ENCODE data around the gene PAF1.
A peak's percentile ranks its signal among the peaks of the same experiment; 100 is the strongest.

Gene PAF1

GRCh38 chr19:39350156-39350555 lies 40.8 kb downstream of the PAF1 start:
- TF ChIP-seq CTCF (IDR thresholded peaks at IDR 0.05), result no peak
- Histone ChIP-seq H3K4me3 (no peak overlapping the region), H3K27ac (no peak overlapping the region)
- DNase-seq (ENCODE audit: low spot score), result no peak

GRCh38 chr19:39349326-39349725 lies 41.6 kb downstream of the PAF1 start:
- no peak for TF ChIP-seq CTCF (IDR thresholded peaks at IDR 0.05)

GRCh38 chr19:39347332-39348164 lies 43.4 kb downstream of the PAF1 start:
- Histone ChIP-seq H3K4me3 (no peak overlapping the region), H3K27ac (no peak overlapping the region)
- no peak for TF ChIP-seq CTCF (IDR thresholded peaks at IDR 0.05)
- no peak for DNase-seq (ENCODE audit: low spot score)

More at GRCh38 chr19:39349326-39349725, 41.6 kb downstream of the PAF1 start:
- DNase-seq (ENCODE audit: low spot score), result no peak
- H3K27ac ChIP-seq, result no peak overlapping the region
- H3K4me3 ChIP-seq, result no peak overlapping the region

- no peak for DNase-seq (ENCODE audit: low spot score)
- no peak for TF ChIP-seq CTCF (IDR thresholded peaks at IDR 0.05)
- Histone ChIP-seq H3K4me3 (no peak overlapping the region), H3K27ac (no peak overlapping the region)
These were observed 45.0 kb downstream of the PAF1 start for GRCh38 chr19:39345956-39346355.

GRCh38 chr19:39342647-39343305 lies 48.1 kb downstream of the PAF1 start:
- Histone ChIP-seq H3K4me3 (peak overlapping the region; percentile 89), H3K27ac (peak overlapping the region; percentile 79 to 99)
- peak; percentile 80 for DNase-seq (ENCODE audit: low spot score)
- no peak for TF ChIP-seq CTCF (IDR thresholded peaks at IDR 0.05)

GRCh38 chr19:39341719-39342604 lies 48.9 kb downstream of the PAF1 start, which contains the start of gene SAMD4B:
TSS of gene SAMD4B (plus strand) at chr19:39342421. CDS start at chr19:39356894, 14,473 bp downstream.
- Histone ChIP-seq H3K4me3 (peak within 1 kb of the TSS; percentile 89), H3K27ac (peak within 1 kb of the TSS; percentile 79 to 99)
- DNase-seq (ENCODE audit: low spot score), result peak; percentile 99
- peak; percentile 76 for TF ChIP-seq CTCF (IDR thresholded peaks at IDR 0.05)
